Ishikawa (cell line): ENCODE data around the gene BLCAP.

Experiments used
- CEBPB ChIP-seq: IDR thresholded peaks from 2 replicates; pipeline ENCODE4 v1.6.1; 2012
- TAF1 ChIP-seq: IDR thresholded peaks from 2 replicates; pipeline ENCODE4 v1.6.1; 2012; ENCODE audit warnings: low read depth, mild to moderate bottlenecking
- YY1 ChIP-seq: IDR thresholded peaks from 2 replicates; pipeline ENCODE4 v1.6.1; 2012; ENCODE audit warnings: low read depth
- ZBTB7A ChIP-seq: IDR thresholded peaks from 2 replicates; pipeline ENCODE4 v1.6.1; 2012; ENCODE audit warnings: low read depth

DNA sequence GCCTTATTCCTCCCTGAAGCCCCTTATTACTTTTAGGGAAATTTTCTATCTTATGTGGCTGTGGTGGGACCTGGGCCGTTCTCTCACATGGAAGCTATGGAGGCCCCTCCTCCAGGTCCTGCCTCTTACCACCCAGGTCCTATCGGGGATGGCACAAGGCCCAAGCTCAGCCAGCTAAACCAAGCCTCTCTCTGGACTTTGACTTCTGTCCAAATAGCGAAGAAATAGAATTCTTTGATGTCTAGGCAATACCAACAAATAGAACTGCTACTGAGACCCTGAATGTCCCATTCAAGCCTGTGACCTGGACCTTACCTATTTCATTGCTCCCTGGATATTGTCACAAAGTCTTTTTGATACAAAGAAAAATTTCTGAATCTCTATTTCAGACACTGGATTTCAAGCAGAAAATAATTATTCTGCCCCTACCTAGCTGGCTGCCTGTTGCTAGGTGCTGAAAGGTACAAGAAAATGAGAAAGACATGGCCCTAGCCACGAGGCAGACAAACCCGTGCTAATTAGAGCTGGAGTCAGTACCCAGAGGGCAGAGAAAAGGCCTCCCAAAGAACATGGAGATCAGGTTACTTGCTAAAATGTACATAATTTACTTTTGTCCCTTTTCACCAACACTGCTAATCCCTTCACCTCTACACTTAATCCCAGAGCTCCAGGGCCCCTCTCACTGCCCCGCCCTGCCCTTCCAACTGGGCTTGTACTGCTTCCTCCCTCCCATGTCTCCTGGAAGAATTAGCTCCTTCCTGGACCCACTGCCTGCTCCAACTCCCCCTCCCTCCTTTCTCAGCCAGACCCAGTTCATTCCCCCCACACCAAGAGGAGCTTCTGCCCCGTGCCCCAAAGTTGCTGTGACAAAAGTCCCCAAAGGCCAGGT lies 22.2 kb downstream of the BLCAP start:
- no peak for TF ChIP-seq ZBTB7A
- no peak for TF ChIP-seq TAF1
- no peak for TF ChIP-seq CEBPB
- no peak for TF ChIP-seq YY1
